DOHH2 (cell line): ENCODE results near the gene TNS1.

Experiments used
- H3F3A ChIP-seq: fragments of 200-600 bp; sonication (generic), shearing (Covaris generic); 2 replicates; pipeline ENCODE4 v1.6.0; 2016; ENCODE audit warnings: antibody characterized with exemption, mild to moderate bottlenecking; ENCODE audit not compliant: control insufficient read depth, insufficient read depth
- H3K27ac ChIP-seq: fragments of 200-600 bp; sonication (generic); 2 replicates; pipeline ENCODE4 v1.5.1; 2014; ENCODE audit warnings: low read depth, mild to moderate bottlenecking, low read length, moderate library complexity
- H3K27me3 ChIP-seq: fragments of 200-600 bp; sonication (generic); 2 replicates; pipeline ENCODE4 v1.6.1; 2014; ENCODE audit warnings: mild to moderate bottlenecking, low read length, mixed read lengths; ENCODE audit not compliant: control insufficient read depth
- H3K36me3 ChIP-seq: fragments of 200-600 bp; sonication (generic); 2 replicates; pipeline ENCODE4 v1.6.1; 2014; ENCODE audit warnings: mild to moderate bottlenecking, low read length, moderate library complexity, mixed read lengths; ENCODE audit not compliant: control insufficient read depth
- H3K4me1 ChIP-seq: fragments of 200-600 bp; sonication (generic); 2 replicates; pipeline ENCODE4 v1.6.1; 2014; ENCODE audit warnings: mild to moderate bottlenecking, low read length, mixed read lengths; ENCODE audit not compliant: control insufficient read depth
- H3K4me2 ChIP-seq: fragments of 200-600 bp; sonication (generic); 2 replicates; pipeline ENCODE4 v1.6.0; 2014; ENCODE audit warnings: mild to moderate bottlenecking, low read length, moderate library complexity
- H3K4me3 ChIP-seq: fragments of 200-600 bp; sonication (generic); 2 replicates; pipeline ENCODE4 v1.5.1; 2014; ENCODE audit warnings: mild to moderate bottlenecking, low read length, mixed read lengths
- H3K79me2 ChIP-seq: fragments of 200-600 bp; sonication (generic); 2 replicates; pipeline ENCODE4 v1.6.1; 2014; ENCODE audit warnings: mild to moderate bottlenecking, low read length, mixed read lengths; ENCODE audit not compliant: control insufficient read depth
- H3K9me2 ChIP-seq: fragments of 200-600 bp; sonication (generic); replicated peaks from 2 replicates; pipeline ENCODE4 v1.6.1; 2014; ENCODE audit warnings: mild to moderate bottlenecking, low read length, mixed read lengths; ENCODE audit not compliant: control insufficient read depth
- H3K9me3 ChIP-seq: fragments of 200-600 bp; sonication (generic); 2 replicates; pipeline ENCODE4 v1.6.1; 2014; ENCODE audit warnings: antibody characterized with exemption, low read length, mixed read lengths; ENCODE audit not compliant: control insufficient read depth, insufficient read depth
- H4K20me1 ChIP-seq: fragments of 200-600 bp; sonication (generic); 2 replicates; pipeline ENCODE4 v1.6.0; 2014; ENCODE audit warnings: low read depth, mild to moderate bottlenecking, antibody characterized with exemption, low read length, moderate library complexity; ENCODE audit not compliant: control insufficient read depth, insufficient read depth
- EZH2phosphoT487 ChIP-seq: fragments of 200-600 bp; sonication (generic); IDR thresholded peaks from 2 replicates; pipeline ENCODE4 v1.6.1; 2017; ENCODE audit warnings: borderline replicate concordance, mild to moderate bottlenecking, antibody characterized with exemption, low read length, moderate library complexity, mixed read lengths
- TF ChIP-seq, protein P1 (sequence below): fragments of 200-600 bp; sonication (generic); IDR thresholded peaks from one replicate; pipeline ENCODE4 v1.5.1; 2014; ENCODE audit warnings: antibody characterized with exemption, mild to moderate bottlenecking, low read depth, low read length; ENCODE audit not compliant: poor library complexity, severe bottlenecking

The TNS1 gene

DNA sequence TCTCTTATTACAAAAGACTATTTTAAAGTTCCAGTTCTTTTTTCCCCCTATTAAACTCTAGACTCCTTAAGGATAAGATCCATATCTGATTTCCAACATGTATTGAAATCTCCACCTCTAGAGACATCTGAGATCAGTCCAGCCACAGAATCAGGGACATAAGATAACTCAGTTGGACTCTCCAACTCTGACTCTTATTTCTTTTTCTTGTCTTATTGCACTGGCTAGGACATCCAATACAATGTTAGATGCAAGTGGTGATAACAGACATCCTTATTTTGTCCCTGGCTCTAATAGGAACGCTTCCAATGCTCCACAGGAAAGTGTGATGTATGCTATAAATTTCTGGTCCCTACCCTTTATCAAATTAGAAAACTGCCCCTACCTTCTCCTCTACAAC lies 158.1 kb downstream of the TNS1 start:
- H3K4me1 ChIP-seq: no peaks in the 10 kb centered on the region
- 0 out of 2 replicates have a peak, but pooled peaks cover 8% of the 10 kb centered on the region for H3K9me3 ChIP-seq
- TF ChIP-seq, protein P1, sequence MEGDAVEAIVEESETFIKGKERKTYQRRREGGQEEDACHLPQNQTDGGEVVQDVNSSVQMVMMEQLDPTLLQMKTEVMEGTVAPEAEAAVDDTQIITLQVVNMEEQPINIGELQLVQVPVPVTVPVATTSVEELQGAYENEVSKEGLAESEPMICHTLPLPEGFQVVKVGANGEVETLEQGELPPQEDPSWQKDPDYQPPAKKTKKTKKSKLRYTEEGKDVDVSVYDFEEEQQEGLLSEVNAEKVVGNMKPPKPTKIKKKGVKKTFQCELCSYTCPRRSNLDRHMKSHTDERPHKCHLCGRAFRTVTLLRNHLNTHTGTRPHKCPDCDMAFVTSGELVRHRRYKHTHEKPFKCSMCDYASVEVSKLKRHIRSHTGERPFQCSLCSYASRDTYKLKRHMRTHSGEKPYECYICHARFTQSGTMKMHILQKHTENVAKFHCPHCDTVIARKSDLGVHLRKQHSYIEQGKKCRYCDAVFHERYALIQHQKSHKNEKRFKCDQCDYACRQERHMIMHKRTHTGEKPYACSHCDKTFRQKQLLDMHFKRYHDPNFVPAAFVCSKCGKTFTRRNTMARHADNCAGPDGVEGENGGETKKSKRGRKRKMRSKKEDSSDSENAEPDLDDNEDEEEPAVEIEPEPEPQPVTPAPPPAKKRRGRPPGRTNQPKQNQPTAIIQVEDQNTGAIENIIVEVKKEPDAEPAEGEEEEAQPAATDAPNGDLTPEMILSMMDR: no peak
- TF ChIP-seq EZH2phosphoT487: no peak
- no peak overlapping the region for H3K4me2 ChIP-seq
- no peaks in the 10 kb centered on the region for H3K9me2 ChIP-seq
- no peaks in the 10 kb centered on the region for H3K36me3 ChIP-seq
- H3F3A ChIP-seq: no peaks in the 10 kb centered on the region
- H3K27ac ChIP-seq: no peak overlapping the region
- H3K27me3 ChIP-seq: peaks cover 17% of the 10 kb centered on the region
- no peaks in the 10 kb centered on the region for H3K79me2 ChIP-seq
- H3K4me3 ChIP-seq: no peak overlapping the region
- no peaks in the 10 kb centered on the region for H4K20me1 ChIP-seq

GRCh38 chr2:217843324-217843723 lies 159.5 kb downstream of the TNS1 start:
- no peak for TF ChIP-seq EZH2phosphoT487
- TF ChIP-seq, protein P1: no peak
- Histone ChIP-seq H3K4me2 (no peak overlapping the region), H3K27ac (no peak overlapping the region), H3K4me1 (no peaks in the 10 kb centered on the region), H4K20me1 (no peaks in the 10 kb centered on the region), H3K4me3 (no peak overlapping the region), H3K36me3 (no peaks in the 10 kb centered on the region), H3K79me2 (no peaks in the 10 kb centered on the region), H3K9me3 (0 out of 2 replicates have a peak, but pooled peaks cover 8% of the 10 kb centered on the region), H3K9me2 (no peaks in the 10 kb centered on the region), H3F3A (no peaks in the 10 kb centered on the region), H3K27me3 (peaks cover 17% of the 10 kb centered on the region)

DNA sequence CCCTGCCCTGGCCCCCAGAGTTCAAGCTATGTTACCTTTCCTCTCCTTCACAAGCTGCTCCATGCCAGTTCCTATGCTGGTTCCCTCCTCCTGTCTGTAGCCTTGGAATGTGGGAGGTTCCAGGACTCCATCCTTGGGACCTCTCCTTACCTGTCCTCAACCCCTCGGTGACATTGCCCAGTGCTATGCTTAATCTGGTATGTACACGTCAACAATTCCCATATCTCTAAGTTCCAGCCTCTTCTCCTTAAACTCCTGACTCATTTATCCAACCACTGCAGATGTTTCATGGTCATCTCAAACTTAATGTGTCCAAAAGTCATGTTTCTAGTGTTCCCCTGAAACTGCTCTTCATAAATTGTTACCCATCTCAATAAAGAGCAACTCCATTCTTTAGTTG lies 160.8 kb downstream of the TNS1 start:
- Histone ChIP-seq H4K20me1 (no peaks in the 10 kb centered on the region), H3K4me1 (no peaks in the 10 kb centered on the region), H3F3A (no peaks in the 10 kb centered on the region), H3K27ac (no peak overlapping the region), H3K4me3 (no peak overlapping the region), H3K9me3 (0 out of 2 replicates have a peak, but pooled peaks cover 8% of the 10 kb centered on the region), H3K4me2 (no peak overlapping the region), H3K36me3 (no peaks in the 10 kb centered on the region), H3K9me2 (no peaks in the 10 kb centered on the region), H3K79me2 (no peaks in the 10 kb centered on the region), H3K27me3 (peaks cover 17% of the 10 kb centered on the region)
- TF ChIP-seq, protein P1: no peak
- no peak for TF ChIP-seq EZH2phosphoT487

GRCh38 chr2:217840522-217840921 lies 162.3 kb downstream of the TNS1 start:
- Histone ChIP-seq H4K20me1 (no peaks in the 10 kb centered on the region), H3K4me1 (no peaks in the 10 kb centered on the region), H3K9me2 (no peaks in the 10 kb centered on the region), H3K79me2 (no peaks in the 10 kb centered on the region), H3K4me2 (no peak overlapping the region), H3K4me3 (no peak overlapping the region), H3K27me3 (peaks cover 13% of the 10 kb centered on the region), H3F3A (no peaks in the 10 kb centered on the region), H3K27ac (no peak overlapping the region), H3K9me3 (0 out of 2 replicates have a peak, but pooled peaks cover 8% of the 10 kb centered on the region), H3K36me3 (no peaks in the 10 kb centered on the region)
- TF ChIP-seq EZH2phosphoT487: no peak
- TF ChIP-seq, protein P1: no peak
